GM12865 (cell line): ENCODE results near the gene TBCD.
A peak's percentile ranks its signal among the peaks of the same experiment; 100 is the strongest.

Experiments
- DNase-seq: peaks from one replicate; pipeline ENCODE4 v3.0.0; 2010; ENCODE audit warnings: low read depth
- H3K4me3 ChIP-seq: 2 replicates; pipeline ENCODE4 v1.5.1; 2011; ENCODE audit warnings: mild to moderate bottlenecking, low read depth, low read length, control low read depth
- CTCF ChIP-seq: IDR thresholded peaks from 2 replicates; pipeline ENCODE4 v1.5.1; 2011; ENCODE audit warnings: low read length, control low read depth, low read depth, inconsistent platforms; ENCODE audit not compliant: insufficient read depth; ENCODE audit errors: missing control alignments

The TBCD gene

DNA sequence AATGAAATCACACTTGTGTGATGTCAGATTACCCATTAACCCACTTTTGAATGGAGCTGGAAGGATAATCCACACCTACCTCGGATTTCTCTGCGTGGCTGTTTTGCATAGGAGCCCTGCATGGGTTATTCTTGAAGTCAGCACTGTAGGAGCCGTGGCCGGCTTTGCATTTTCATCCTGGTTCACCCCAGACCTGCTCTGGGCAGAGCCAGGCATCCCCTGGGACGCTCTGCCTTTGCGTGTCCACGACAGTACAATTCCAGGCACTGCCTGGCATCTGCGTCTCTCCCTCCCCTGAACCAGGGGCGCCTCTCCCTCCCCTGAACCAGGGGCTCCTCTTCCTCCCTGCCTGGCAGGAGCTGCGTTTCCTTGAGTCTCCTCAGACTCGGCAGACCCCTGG lies 117.7 kb downstream of the TBCD start:
- no peak for TF ChIP-seq CTCF
- H3K4me3 ChIP-seq, result no peak overlapping the region
- no peak for DNase-seq

GRCh38 chr17:82870091-82870491 lies 118.2 kb downstream of the TBCD start:
- DNase-seq, result no peak
- no peak overlapping the region for H3K4me3 ChIP-seq
- no peak for TF ChIP-seq CTCF

DNA sequence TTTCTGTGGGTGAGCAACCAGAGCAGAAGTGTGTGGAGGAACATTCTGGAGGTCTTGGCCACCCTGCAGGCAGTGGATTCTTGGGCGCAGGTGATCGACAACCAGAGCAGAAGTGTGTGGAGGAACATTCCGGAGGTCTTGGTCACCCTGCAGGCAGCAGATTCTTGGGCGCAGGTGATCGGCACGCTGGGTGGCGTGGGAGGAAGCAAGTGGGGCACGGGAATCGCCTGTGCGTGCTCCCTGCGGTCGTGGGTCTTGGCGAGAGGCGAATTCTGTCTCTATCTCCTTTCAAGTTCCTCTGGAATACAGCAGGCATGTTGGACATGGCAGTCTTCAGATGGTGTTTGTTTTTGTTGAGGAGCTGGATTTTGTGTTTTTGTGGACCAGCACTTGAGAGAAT lies 118.7 kb downstream of the TBCD start:
- H3K4me3 ChIP-seq, result no peak overlapping the region
- no peak for TF ChIP-seq CTCF
- DNase-seq, result no peak

- DNase-seq, result peak; percentile 91
- TF ChIP-seq CTCF, result peak; percentile 48
- no peak overlapping the region for H3K4me3 ChIP-seq
These were observed 119.4 kb downstream of the TBCD start for GRCh38 chr17:82871056-82871775.

GRCh38 chr17:82871776-82872561 lies 120.1 kb downstream of the TBCD start:
- H3K4me3 ChIP-seq, result no peak overlapping the region
- no peak for TF ChIP-seq CTCF
- no peak for DNase-seq

GRCh38 chr17:82872591-82873520 lies 121.0 kb downstream of the TBCD start:
- DNase-seq, result no peak
- TF ChIP-seq CTCF, result no peak
- H3K4me3 ChIP-seq, result no peak overlapping the region
